ENCODE measurements around the gene NBPF4.
"Not testable (repeated sequence)": the region's sequence is repeated elsewhere in the genome, so short reads cannot be mapped to it uniquely, and the experiment has no call there.

NBPF4 gene

DNA sequence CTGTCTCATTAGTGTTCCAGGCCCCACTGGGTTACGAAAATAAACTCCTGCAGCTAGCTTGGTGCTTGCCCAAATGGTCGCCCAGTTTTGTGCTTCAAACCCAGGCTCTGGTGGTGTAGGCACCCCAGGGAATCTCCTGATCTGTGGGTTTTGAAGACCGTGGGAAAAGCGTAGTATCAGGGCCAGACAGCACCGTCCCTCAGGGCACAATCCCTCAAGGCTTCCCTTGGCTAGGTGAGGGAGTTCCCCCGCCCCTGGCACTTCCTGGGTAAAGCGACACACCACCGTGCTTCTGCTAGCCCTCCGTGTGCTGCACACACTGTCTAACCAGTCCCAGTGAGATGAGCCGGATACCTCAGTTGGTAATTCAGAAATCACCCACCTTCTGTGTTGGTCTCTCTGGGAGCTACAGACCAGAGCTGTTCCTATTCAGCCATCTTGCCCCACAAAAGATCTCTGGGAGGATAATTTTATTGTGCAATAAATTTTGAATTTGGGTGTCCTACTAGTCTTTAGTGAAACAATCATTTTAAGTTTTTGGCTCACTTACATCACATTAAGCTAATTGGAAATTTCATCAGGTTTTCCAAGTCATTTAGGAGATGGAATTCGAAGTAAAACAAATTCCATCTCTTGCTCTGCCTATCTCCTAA lies 34.3 kb downstream of the NBPF4 start:
- DNase-seq, result no peak

- DNase-seq, result no peak
These were observed 35.0 kb downstream of the NBPF4 start for GRCh38 chr1:108208724-108209446.

- not testable (repeated sequence) for DNase-seq
These were observed 40.3 kb downstream of the NBPF4 start for GRCh38 chr1:108203582-108203981.

DNA sequence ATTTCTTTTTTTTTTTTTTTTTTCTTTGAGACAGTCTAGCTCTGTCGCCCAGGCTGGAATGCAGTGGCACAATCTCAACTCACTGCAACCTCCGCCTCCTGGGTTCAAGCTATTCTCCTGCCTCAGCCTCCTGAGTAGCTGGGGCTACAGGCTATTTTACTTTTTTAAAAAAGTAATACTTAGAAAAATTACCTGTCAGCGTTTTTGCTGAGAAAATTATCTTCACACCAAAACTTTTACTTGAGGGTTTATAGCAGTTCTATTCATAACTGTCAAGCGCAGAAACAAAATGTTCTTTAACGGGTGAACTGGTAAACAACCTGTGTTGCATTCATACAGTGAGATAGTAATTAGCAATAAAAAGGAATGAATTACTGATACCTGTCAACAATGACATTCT lies 42.2 kb downstream of the NBPF4 start:
- DNase-seq, result no peak

DNA sequence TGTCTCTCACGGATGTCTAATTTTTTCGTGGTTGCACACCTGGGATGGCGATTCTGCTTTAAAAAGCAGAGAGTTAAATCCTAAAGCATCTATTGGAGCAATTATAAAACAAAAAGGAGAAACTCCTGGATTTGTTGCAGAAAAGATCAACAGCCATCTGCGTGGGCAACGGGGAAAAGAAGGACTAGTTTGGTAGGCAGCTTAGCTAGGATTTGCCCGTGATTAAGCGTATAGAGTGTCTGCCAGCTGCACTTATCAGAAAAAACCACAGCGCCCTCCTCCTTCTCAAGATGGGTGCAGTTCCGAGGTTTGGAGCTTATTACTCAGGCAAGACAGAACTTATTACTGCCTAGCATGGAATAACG lies 43.2 kb downstream of the NBPF4 start:
- DNase-seq, result peak; percentile 64

DNA sequence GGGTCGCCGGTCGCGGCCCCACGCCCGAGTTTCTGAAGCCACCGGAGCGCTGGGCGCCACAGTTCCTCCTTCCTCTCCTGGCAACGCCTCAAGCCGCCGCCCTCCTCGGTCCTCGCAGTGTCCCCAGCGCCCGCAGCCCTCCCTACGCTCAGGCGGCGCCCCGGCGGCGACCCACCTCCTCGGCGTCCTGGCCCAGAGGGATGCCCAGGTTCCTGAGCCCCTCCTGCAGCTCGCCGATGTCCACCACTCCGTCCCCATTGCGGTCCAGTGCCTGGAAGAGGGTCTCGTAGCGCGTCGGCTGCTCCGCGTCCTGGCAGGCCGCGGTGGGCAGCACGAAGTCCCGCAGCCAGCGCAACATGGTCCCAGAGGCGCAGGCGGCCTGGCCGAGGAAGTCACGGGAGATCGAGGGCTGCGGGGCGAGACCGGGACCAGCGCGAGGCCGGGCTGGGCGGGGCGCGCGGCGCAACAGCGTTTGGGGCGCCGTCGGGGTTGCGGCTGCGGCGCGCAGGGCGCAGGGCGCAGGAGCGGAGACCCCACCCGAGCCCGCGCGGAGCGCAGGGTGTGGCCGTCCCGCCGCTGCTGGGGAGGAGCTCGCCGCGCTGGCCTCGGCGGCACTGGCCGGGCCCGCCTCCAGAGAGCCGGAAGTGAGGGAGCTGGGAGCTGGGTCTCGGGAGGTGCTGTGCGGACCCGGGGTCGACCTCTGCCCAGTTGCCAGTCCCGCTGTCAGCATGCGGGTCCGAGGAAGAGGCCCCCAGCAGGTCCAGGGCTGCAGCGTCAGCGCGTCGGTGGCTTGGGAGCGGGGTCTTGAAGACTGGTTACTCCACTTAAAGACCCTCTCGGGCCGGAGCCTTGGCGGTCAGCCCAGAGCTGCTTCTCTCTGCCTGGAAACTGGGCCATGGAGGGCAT lies 43.8 kb downstream of the NBPF4 start, which contains the start of gene SLC25A24:
Gene SLC25A24 (minus strand): TSS at position 563 of the 906 bp plus-strand sequence. CDS start 205 bp downstream, at position 358.
- peak; percentile 85 for DNase-seq

DNA sequence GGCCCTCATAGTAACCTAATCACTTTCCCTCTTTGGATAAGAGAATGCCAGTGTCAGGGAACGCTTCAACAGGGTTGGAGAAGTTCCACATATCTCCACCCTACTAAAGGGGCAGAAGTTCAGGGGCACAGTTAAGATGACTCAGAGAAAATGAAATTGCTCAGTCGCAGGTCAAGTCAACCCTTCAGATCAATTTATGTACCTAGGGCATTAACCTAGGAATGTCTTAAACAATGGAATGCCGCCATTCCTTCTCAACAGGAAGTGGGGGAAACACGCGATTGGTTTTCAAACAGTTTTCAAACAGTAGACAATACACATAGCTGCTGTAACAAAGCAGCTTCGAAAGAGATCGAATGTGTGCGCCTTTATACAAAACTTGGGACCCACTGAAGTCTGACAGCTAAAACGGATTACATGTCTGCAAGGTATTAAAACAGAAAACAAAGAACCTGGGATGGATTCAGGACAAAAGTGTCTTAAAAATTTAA lies 44.6 kb downstream of the NBPF4 start:
- no peak for DNase-seq

DNA sequence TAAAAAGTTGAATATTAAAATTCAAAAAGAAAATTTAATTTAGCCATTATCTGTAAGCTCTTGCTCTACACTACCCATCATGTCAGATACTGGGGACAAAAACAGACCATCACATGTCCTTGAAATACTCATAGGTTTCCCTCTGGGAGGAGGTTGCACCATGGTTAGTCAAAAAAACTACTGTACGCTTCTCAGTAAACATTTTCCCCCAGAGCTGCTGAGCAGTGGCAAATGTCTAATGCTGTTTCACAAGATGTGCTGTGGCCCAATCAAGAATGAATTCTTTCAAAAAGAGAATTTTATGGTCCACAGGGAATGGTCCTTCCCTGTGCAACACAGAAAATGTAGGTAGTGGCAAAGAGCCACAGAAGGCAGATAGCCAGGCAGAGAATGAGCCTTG lies 49.8 kb downstream of the NBPF4 start:
- DNase-seq, result no peak

GRCh38 chr1:108193333-108193732 lies 50.5 kb downstream of the NBPF4 start:
- DNase-seq, result no peak

DNA sequence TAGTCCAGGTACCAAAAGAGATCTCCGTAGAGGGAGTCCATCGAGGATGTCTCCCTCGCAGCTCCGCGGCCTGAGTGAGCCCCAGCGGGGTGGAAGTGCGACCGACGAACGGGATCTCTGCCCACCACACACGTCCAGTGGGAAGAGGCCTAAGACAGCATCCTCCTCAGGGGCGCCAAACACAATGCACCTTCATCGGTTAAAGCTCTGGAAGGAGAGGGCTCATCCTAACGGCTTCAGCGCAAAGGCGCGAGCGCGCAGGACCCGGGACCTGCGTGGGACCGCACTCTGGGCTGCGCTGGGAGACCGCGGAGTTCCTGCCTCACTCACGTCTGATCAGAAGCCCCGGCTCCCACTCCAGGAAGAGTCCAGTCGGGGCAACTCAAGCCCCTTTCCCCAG lies 51.3 kb downstream of the NBPF4 start:
- no peak for DNase-seq

- DNase-seq, result no peak
These were observed 53.0 kb downstream of the NBPF4 start for GRCh38 chr1:108190686-108191416.

GRCh38 chr1:108190001-108190634 lies 53.8 kb downstream of the NBPF4 start:
- no peak for DNase-seq

DNA sequence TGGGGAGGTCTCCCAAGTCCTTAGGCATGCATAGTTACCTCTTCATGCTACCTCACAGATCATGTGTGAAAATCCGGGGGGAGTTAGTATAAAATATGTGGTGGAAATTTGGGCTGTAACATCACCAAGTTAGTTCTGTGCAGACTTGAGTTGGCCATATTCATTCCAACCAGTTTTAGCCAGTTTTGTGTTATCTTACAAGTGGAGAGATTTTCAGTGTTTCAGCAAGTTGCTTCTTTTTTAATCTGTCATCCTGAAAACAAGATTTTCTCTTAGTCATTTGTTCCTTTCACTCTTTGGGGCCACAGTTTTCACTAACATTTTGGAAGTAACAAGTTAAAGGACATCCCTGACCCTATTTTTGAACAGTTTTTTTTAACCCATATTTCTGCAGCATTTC lies 55.1 kb downstream of the NBPF4 start:
- DNase-seq, result no peak

GRCh38 chr1:108182959-108183700 lies 60.7 kb downstream of the NBPF4 start:
- no peak for DNase-seq

- no peak for DNase-seq
These were observed 64.9 kb downstream of the NBPF4 start for GRCh38 chr1:108179018-108179417.
